Chondrocyte (in vitro differentiated cells): Measurements from ENCODE around the gene NEURL2. TPM values are rescaled to one million over a fixed set of nuclear protein-coding genes. Genes with fewer than 3 reads are reported as not detected.

Source experiments
- DNase-seq: peaks from one replicate; pipeline ENCODE4 v3.0.0; 2021; ENCODE audit warnings: mixed read lengths, low spot score
- H3K27ac Mint-ChIP-seq: one replicate; pipeline ENCODE4 v1.8.0; 2021; ENCODE audit warnings: mild to moderate bottlenecking, moderate library complexity, mixed read lengths; ENCODE audit not compliant: unreplicated experiment
- H3K27me3 Mint-ChIP-seq: 2 replicates; pipeline ENCODE4 v1.8.0; 2021; ENCODE audit warnings: low read depth, mixed read lengths
- H3K36me3 Mint-ChIP-seq: 2 replicates; pipeline ENCODE4 v1.8.0; 2021; ENCODE audit warnings: low read depth, mixed read lengths
- H3K4me1 Mint-ChIP-seq: 2 replicates; pipeline ENCODE4 v1.8.0; 2021; ENCODE audit warnings: low read depth, mild to moderate bottlenecking, mixed read lengths
- H3K4me3 Mint-ChIP-seq: one replicate; pipeline ENCODE4 v1.8.0; 2021; ENCODE audit warnings: mild to moderate bottlenecking, moderate library complexity, mixed read lengths; ENCODE audit not compliant: unreplicated experiment
- H3K9me3 Mint-ChIP-seq: 2 replicates; pipeline ENCODE4 v1.8.0; 2021; ENCODE audit warnings: low read depth, mixed read lengths
- total RNA-seq: library from RNA; stranded (reverse); gene quantifications from 3 replicates; pipeline ENCODE4 v1.2.1, GENCODE V29; 2021
- TF ChIP-seq, protein P1 (sequence below): fragments of 200-600 bp; sonication (generic); IDR thresholded peaks from 2 replicates; pipeline ENCODE4 v1.5.0; 2021; ENCODE audit warnings: antibody characterized with exemption, mild to moderate bottlenecking, moderate library complexity

The NEURL2 gene
- total RNA-seq, 1 donor from 2014 or later, result 1.8 TPM

DNA sequence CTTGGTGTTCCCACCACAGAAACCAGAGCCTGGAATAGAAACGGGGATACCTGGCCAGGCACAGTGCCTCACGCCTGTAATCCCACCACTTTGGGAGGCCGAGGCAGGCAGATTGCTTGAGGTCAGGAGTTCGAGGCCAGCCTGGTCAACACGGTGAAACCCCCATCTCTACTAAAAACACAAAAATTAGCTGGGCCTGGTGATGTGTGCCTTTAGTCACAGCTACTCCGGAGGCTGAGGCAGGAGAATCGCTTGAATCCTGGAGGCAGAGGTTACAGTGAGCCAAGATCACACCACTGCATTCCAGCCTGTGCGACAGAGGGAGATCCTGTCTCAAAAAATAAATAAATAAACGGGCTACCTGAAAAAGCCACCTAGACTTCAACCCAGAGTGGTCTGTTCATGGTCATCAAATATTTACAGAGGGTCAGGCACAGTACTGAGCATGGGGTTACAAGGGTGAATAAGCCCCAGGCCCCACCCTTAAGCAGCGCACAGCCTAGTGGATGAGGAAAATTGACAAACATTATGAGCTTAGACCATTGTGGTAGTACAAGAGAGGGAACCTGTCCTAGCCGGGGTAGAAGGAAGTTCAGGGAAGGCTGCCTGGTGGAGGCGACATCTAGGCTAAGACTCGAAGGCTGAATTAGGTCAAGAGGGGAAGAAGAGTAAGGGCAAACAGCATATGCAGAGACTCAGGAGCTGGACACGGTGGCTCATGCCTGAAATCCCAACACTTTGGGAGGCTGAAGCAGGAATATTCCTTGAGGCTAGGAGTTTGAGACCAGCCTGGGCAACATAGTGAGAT lies 36.3 kb upstream of the NEURL2 start:
- no peak overlapping the region for H3K4me3 Mint-ChIP-seq
- no peak overlapping the region for H3K27ac Mint-ChIP-seq
- H3K27me3 Mint-ChIP-seq, result no peaks in the 10 kb centered on the region
- H3K36me3 Mint-ChIP-seq, result no peaks in the 10 kb centered on the region
- H3K9me3 Mint-ChIP-seq, result no peaks in the 10 kb centered on the region
- H3K4me1 Mint-ChIP-seq, result peaks cover 14% of the 10 kb centered on the region
- no peak for DNase-seq
- TF ChIP-seq, protein P1, sequence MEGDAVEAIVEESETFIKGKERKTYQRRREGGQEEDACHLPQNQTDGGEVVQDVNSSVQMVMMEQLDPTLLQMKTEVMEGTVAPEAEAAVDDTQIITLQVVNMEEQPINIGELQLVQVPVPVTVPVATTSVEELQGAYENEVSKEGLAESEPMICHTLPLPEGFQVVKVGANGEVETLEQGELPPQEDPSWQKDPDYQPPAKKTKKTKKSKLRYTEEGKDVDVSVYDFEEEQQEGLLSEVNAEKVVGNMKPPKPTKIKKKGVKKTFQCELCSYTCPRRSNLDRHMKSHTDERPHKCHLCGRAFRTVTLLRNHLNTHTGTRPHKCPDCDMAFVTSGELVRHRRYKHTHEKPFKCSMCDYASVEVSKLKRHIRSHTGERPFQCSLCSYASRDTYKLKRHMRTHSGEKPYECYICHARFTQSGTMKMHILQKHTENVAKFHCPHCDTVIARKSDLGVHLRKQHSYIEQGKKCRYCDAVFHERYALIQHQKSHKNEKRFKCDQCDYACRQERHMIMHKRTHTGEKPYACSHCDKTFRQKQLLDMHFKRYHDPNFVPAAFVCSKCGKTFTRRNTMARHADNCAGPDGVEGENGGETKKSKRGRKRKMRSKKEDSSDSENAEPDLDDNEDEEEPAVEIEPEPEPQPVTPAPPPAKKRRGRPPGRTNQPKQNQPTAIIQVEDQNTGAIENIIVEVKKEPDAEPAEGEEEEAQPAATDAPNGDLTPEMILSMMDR, result no peak

DNA sequence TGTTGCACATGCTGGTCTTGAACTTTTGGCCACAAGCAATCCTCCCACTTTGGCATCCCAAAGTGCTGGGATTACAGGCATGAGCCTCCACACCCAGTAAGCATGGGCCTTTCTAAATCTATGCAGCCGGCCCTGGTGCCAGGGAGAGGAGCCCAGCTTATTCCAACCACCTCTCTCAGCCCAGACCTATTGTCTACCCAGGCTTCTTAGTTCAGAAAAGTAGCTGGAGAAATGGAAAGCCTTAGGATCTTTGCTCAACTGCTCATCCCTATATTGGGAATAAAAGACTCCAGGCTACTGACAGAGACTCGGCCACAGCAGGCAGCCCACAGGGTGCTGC lies 35.7 kb upstream of the NEURL2 start:
- DNase-seq, result no peak
- no peaks in the 10 kb centered on the region for H3K36me3 Mint-ChIP-seq
- TF ChIP-seq, protein P1, result no peak
- H3K27me3 Mint-ChIP-seq, result no peaks in the 10 kb centered on the region
- H3K4me3 Mint-ChIP-seq, result no peak overlapping the region
- no peaks in the 10 kb centered on the region for H3K9me3 Mint-ChIP-seq
- H3K4me1 Mint-ChIP-seq, result peaks cover 17% of the 10 kb centered on the region
- H3K27ac Mint-ChIP-seq, result no peak overlapping the region

DNA sequence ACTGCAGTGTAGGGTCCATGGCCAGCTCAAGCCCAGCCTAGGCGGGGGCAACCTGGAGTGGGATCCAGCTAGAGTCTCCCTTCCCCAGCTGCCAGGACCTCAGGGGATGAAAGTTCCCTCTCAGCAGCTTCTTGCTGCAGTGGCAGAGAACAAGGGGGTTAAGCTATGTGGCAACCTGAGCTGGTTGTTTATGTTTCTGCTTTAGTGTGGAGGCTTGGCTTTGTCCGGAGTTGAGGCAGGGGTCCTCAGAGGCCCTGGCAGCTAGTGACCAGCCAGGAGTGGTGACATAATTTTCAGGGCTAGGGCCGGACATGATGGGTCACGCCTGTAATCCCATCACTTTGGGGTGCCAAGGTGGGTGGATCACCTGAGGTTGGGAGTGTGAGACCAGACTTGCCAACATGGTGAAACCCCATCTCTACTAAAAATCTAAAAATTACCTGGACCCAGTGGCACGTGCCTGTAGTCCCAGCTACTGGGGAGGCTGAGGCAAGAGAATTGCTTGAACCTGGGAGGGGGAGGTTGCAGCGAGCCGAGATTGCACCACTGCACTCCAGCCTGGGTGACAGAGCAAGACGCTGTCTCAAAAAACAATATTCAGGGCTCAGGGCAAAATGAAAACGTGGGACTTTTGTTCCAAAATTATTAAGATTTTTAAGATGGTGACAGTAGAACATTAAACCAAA lies 35.0 kb upstream of the NEURL2 start:
- no peak overlapping the region for H3K4me3 Mint-ChIP-seq
- TF ChIP-seq, protein P1, result no peak
- H3K27me3 Mint-ChIP-seq, result no peaks in the 10 kb centered on the region
- peaks cover 23% of the 10 kb centered on the region for H3K4me1 Mint-ChIP-seq
- DNase-seq, result no peak
- H3K36me3 Mint-ChIP-seq, result no peaks in the 10 kb centered on the region
- no peaks in the 10 kb centered on the region for H3K9me3 Mint-ChIP-seq
- H3K27ac Mint-ChIP-seq, result no peak overlapping the region

DNA sequence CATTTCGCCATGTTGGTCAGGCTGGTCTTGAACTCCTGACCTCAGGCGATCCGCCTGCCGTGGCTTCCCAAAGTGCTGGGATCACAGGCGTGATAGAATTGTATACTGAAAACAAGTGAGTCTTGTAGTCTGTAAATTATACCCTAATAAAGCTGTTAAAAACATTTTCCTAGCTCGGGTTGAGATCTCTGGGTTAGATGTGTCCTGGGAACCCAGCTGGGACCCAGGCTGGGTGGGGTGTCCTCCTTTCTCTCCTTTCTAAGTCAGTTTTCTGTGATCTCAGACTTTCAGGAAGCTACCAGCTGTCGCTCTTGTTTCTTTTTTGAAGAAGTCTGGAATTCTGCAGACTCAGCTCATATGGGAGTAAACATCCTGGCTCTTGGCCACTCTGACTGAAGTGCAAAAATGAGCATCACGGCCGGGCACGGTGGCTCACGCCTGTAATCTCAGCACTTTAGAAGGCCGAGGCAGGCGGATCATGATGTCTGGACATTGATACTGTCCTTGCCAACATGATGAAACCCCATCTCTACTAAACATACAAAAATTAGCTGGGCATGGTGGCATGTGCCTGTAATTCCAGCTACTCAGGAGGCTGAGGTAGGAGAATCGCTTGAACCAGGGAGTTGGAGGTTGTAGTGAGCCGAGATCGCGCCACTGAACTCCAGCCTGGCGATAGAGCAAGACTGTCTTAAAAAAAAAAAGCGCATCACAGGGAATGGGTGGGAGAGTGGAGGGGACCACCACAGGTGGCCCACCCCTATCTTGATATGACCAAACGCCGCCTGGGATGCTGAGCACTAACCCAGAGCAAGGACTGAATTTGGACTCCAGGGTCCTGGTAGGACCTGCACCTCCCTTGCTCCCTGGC lies 33.6 kb upstream of the NEURL2 start:
- TF ChIP-seq, protein P1, result no peak
- peak overlapping the region; percentile 86 for H3K27ac Mint-ChIP-seq
- no peaks in the 10 kb centered on the region for H3K9me3 Mint-ChIP-seq
- no peaks in the 10 kb centered on the region for H3K36me3 Mint-ChIP-seq
- no peak for DNase-seq
- no peaks in the 10 kb centered on the region for H3K27me3 Mint-ChIP-seq
- H3K4me3 Mint-ChIP-seq, result peak overlapping the region; percentile 1
- H3K4me1 Mint-ChIP-seq, result peaks cover 36% of the 10 kb centered on the region
